ENCODE data around the gene FBXL2.
A peak's percentile ranks its signal among the peaks of the same experiment; 100 is the strongest.

FBXL2 gene

DNA sequence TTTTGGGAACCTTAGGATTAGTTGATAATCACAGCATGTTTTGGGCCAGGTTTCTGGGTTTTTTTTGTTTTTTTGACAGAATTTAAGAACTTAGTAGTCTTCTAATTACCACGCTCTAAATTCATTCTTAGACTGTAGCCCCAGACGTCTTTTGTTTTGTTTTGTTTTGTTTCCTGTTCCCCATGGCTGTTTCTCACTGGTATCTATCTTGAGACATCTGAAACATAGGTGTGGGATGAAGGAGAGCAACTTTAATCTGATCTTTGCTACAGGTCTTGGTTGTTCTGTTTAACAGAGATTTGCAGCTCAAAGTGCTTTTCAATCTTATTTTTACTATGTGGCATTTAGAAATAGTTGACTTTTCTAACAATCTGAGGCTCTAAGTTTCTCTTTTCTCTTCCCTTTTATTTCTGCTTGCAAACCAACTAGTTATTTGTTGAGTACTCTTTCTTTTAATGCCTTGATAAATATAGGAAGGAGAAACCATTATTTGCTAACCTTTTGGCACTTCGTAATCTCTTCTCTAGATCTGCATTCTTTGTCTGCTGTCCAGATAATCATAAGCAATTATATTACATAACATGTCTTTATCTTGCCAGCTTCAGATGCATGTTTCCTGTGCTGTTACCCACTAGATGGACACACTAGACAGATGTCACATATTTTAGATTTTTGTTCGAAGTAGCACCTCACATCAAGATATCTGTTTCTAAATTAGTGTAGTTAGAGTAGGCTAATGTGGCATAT, 40.9 kb downstream of the FBXL2 start (continued):
- TF ChIP-seq, protein P1, sequence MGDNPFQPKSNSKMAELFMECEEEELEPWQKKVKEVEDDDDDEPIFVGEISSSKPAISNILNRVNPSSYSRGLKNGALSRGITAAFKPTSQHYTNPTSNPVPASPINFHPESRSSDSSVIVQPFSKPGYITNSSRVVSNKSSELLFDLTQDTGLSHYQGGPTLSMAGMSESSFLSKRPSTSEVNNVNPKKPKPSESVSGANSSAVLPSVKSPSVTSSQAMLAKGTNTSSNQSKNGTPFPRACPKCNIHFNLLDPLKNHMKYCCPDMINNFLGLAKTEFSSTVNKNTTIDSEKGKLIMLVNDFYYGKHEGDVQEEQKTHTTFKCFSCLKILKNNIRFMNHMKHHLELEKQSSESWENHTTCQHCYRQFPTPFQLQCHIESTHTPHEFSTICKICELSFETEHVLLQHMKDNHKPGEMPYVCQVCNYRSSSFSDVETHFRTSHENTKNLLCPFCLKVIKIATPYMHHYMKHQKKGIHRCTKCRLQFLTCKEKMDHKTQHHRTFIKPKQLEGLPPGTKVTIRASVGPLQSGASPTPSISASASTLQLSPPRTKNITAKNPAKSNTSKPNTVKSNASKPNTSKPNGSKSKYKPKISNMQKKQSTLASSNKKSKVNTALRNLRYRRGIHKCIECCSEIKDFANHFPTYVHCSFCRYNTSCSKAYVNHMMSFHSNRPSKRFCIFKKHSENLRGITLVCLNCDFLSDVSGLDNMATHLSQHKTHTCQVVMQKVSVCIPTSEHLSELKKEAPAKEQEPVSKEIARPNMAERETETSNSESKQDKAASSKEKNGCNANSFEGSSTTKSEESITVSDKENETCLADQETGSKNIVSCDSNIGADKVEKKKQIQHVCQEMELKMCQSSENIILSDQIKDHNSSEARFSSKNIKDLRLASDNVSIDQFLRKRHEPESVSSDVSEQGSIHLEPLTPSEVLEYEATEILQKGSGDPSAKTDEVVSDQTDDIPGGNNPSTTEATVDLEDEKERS (tag by site-specific recombination; IDR thresholded peaks at IDR 0.05), result no peak

DNA sequence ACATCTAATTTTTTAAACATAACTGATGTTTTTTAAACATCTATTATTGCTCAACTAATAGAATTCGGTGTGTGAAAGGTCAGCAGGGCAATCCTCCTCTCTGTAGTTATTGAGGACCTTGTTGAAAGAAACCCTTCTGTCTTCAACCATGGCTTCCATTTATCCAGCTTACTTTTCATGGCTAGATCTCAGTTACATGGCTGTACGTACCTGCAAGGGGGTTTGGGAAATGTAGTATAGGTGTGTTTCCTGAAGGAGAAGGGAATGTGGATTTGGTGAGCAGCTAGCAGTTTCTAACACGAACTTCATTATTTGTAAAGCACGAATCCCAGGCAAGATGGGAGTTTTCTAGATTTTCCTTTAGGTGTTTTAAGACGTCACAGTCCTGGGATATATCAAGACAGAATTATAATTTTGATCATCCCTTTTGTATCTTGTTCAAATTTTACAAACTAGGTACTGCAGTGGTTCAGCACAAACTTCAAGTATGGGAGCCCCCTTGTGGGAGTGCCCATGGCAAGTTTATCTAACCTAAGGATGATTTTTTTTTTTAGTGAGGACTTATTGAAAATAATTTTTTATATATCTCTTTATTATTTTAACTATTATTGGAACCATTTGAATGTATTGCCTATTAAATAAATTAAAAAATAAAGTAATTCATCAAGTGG, 41.6 kb downstream of the FBXL2 start:
- Histone ChIP-seq H3K27ac (ENCODE audit: extremely low read depth, low read depth, low read length) (no peak overlapping the region), H3K4me1 (ENCODE audit: control insufficient read depth, insufficient read depth, low read length) (no peaks in the 10 kb centered on the region), H3K36me3 (ENCODE audit: control insufficient read depth in 2 of 2, insufficient read depth in 1 of 2, low read length in 2 of 2) (no peaks in the 10 kb centered on the region), H3K9me3 (ENCODE audit: control insufficient read depth, insufficient read depth, low read depth, low read length) (no peaks in the 10 kb centered on the region), H3K4me3 (ENCODE audit: low read depth, low read length) (no peak overlapping the region)
- ChIA-PET CTCF (interaction anchor here (0.8 to 1.6 kb wide), 3 partner anchors 9 to 187 kb away, joined by 3 to 6 read pairs (median 3); no protein-coding TSS in a partner anchor), POLR2A (no interaction called here)
- TF ChIP-seq, protein P2, sequence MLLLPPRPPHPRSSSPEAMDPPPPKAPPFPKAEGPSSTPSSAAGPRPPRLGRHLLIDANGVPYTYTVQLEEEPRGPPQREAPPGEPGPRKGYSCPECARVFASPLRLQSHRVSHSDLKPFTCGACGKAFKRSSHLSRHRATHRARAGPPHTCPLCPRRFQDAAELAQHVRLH (tag by site-specific recombination; IDR thresholded peaks at IDR 0.05), result no peak
- TF ChIP-seq ZNF169 (tag by site-specific recombination; IDR thresholded peaks at IDR 0.05) (no peak), ZNF214 (tag by site-specific recombination; IDR thresholded peaks at IDR 0.05; ENCODE audit: borderline replicate concordance) (peak; percentile 69; the same call in 1 of the 2 replicates)

DNA sequence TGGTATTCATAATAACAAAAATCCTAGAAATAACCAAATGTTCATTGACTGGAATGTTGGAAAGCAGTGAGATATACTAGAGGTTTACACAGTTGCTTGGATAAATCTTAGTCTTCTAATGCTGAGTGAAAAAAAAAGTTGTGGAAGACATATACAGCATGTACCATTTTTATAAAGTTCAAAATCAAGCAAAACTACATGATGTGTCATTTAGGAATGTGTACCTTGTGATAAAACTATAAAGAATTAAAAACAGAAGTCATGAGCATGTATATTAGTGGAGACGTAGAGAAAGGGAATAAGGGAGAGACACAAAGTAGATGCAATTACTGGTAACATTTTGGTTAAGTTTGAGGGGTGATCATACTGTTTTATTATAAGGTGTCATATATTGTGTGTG, 45.2 kb downstream of the FBXL2 start:
- CTCF ChIA-PET, result no interaction called here
- H3K27ac ChIP-seq (ENCODE audit: extremely low read depth, low read depth, low read length), result no peak overlapping the region
- H3K4me1 ChIP-seq (ENCODE audit: control insufficient read depth, insufficient read depth, low read length), result no peaks in the 10 kb centered on the region
- TF ChIP-seq ZNF16 (tag by site-specific recombination; IDR thresholded peaks at IDR 0.05; ENCODE audit: low read depth), result no peak
- TF ChIP-seq ZNF585B (tag by site-specific recombination; IDR thresholded peaks at IDR 0.05), result no peak
- TF ChIP-seq ZNF621 (tag by site-specific recombination; IDR thresholded peaks at IDR 0.05), result no peak
- TF ChIP-seq ZNF302 (tag by site-specific recombination; IDR thresholded peaks at IDR 0.05; ENCODE audit: low read depth), result no peak
- TF ChIP-seq, protein P3, sequence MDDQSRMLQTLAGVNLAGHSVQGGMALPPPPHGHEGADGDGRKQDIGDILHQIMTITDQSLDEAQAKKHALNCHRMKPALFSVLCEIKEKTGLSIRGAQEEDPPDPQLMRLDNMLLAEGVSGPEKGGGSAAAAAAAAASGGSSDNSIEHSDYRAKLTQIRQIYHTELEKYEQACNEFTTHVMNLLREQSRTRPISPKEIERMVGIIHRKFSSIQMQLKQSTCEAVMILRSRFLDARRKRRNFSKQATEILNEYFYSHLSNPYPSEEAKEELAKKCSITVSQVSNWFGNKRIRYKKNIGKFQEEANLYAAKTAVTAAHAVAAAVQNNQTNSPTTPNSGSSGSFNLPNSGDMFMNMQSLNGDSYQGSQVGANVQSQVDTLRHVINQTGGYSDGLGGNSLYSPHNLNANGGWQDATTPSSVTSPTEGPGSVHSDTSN (CRISPR knock-in tag; IDR thresholded peaks at IDR 0.05), result no peak
- TF ChIP-seq TCF7L2 (IDR thresholded peaks at IDR 0.05; ENCODE audit: borderline replicate concordance, low read depth, low read length), result no peak
- TF ChIP-seq ZNF555 (tag by site-specific recombination; conservative IDR thresholded peaks at IDR 0.05), result no peak
- TF ChIP-seq, protein P4, sequence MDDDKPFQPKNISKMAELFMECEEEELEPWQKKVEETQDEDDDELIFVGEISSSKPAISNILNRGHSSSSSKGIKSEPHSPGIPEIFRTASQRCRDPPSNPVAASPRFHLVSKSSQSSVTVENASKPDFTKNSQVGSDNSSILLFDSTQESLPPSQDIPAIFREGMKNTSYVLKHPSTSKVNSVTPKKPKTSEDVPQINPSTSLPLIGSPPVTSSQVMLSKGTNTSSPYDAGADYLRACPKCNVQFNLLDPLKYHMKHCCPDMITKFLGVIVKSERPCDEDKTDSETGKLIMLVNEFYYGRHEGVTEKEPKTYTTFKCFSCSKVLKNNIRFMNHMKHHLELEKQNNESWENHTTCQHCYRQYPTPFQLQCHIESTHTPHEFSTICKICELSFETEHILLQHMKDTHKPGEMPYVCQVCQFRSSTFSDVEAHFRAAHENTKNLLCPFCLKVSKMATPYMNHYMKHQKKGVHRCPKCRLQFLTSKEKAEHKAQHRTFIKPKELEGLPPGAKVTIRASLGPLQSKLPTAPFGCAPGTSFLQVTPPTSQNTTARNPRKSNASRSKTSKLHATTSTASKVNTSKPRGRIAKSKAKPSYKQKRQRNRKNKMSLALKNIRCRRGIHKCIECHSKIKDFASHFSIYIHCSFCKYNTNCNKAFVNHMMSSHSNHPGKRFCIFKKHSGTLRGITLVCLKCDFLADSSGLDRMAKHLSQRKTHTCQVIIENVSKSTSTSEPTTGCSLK (tag by site-specific recombination; IDR thresholded peaks at IDR 0.05), result no peak
- TF ChIP-seq KLF10 (tag by site-specific recombination; IDR thresholded peaks at IDR 0.05), result no peak
- TF ChIP-seq, protein P5, sequence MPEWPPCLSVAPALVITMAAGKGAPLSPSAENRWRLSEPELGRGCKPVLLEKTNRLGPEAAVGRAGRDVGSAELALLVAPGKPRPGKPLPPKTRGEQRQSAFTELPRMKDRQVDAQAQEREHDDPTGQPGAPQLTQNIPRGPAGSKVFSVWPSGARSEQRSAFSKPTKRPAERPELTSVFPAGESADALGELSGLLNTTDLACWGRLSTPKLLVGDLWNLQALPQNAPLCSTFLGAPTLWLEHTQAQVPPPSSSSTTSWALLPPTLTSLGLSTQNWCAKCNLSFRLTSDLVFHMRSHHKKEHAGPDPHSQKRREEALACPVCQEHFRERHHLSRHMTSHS (tag by site-specific recombination; IDR thresholded peaks at IDR 0.05), result no peak
- no peak overlapping the region for H3K4me3 ChIP-seq (ENCODE audit: low read depth, low read length)
- no peaks in the 10 kb centered on the region for H3K36me3 ChIP-seq (ENCODE audit: control insufficient read depth in 2 of 2, insufficient read depth in 1 of 2, low read length in 2 of 2)
- no peaks in the 10 kb centered on the region for H3K9me3 ChIP-seq (ENCODE audit: control insufficient read depth, insufficient read depth, low read depth, low read length)
- POLR2A ChIA-PET, result no interaction called here
